Testis (tissue), 2 donors: ENCODE data around the gene XYLT1.

Experiments used
- POLR2A ChIP-seq: fragments of 450-650 bp; IDR thresholded peaks from one replicate; pipeline ENCODE4 v1.6.1; 2017; ENCODE audit warnings: antibody characterized with exemption, mild to moderate bottlenecking, moderate library complexity
- TF ChIP-seq, protein P1 (sequence below), 3 experiments: fragments of 450-650 bp in 2 of 3; fragments of 200-600 bp in 1 of 3; sonication (generic) in 1 of 3; IDR thresholded peaks; one replicate each; pipeline ENCODE4 v1.5.1; 2016 to 2019; ENCODE audit warnings: antibody characterized with exemption in 3 of 3, mild to moderate bottlenecking in 2 of 3, moderate library complexity in 1 of 3

DNA sequence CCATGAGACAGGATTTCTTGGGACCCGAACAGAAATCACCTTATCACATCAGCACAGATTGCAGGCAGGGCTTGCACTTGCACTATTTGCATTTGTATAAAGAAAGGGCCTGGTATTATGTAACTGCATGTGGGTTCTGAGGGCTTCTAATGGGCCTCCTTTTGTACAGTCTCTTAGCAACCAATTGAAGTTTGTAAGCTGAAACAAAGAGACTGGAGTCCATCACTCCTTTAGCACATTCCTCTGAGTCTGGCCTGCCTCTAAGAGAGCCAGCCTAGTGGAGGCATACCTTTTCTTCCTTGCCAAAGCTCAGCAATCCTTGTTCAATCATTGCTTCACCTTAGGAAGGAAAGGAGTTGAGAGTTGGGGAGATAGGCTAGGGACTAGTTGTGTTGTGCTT, 387.1 kb downstream of the XYLT1 start:
- TF ChIP-seq, protein P1, sequence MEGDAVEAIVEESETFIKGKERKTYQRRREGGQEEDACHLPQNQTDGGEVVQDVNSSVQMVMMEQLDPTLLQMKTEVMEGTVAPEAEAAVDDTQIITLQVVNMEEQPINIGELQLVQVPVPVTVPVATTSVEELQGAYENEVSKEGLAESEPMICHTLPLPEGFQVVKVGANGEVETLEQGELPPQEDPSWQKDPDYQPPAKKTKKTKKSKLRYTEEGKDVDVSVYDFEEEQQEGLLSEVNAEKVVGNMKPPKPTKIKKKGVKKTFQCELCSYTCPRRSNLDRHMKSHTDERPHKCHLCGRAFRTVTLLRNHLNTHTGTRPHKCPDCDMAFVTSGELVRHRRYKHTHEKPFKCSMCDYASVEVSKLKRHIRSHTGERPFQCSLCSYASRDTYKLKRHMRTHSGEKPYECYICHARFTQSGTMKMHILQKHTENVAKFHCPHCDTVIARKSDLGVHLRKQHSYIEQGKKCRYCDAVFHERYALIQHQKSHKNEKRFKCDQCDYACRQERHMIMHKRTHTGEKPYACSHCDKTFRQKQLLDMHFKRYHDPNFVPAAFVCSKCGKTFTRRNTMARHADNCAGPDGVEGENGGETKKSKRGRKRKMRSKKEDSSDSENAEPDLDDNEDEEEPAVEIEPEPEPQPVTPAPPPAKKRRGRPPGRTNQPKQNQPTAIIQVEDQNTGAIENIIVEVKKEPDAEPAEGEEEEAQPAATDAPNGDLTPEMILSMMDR (IDR thresholded peaks at IDR 0.05) = no peak
- TF ChIP-seq POLR2A = no peak
